ENCODE results near the gene TUB. TPM values are rescaled to one million over a fixed set of nuclear protein-coding genes. Genes with fewer than 3 reads are reported as not detected.

TUB gene
- total RNA-seq, 1 experiment from 2014 or later = not detected

DNA sequence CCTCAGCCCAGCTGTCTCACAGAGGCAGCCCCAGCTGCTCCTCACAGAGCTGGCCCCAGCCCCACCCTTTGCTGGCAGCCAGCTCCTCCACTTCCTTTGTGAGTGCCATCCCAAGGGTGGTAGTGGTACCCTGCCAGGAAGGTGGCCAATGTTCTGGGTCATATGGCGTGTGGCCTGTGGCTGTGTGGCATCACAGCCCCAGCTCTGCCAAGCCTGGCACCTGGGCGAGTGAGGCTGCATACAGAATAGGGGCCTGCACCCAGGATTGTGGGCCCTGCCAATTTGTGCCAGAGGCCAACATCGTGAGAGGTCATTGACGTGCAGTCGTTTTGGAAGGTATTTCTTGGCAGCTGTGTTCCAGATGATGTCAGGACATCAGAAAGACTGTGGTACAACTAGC lies 10.7 kb downstream of the TUB start:
- DNase-seq (ENCODE audit: low spot score) = no peak

DNA sequence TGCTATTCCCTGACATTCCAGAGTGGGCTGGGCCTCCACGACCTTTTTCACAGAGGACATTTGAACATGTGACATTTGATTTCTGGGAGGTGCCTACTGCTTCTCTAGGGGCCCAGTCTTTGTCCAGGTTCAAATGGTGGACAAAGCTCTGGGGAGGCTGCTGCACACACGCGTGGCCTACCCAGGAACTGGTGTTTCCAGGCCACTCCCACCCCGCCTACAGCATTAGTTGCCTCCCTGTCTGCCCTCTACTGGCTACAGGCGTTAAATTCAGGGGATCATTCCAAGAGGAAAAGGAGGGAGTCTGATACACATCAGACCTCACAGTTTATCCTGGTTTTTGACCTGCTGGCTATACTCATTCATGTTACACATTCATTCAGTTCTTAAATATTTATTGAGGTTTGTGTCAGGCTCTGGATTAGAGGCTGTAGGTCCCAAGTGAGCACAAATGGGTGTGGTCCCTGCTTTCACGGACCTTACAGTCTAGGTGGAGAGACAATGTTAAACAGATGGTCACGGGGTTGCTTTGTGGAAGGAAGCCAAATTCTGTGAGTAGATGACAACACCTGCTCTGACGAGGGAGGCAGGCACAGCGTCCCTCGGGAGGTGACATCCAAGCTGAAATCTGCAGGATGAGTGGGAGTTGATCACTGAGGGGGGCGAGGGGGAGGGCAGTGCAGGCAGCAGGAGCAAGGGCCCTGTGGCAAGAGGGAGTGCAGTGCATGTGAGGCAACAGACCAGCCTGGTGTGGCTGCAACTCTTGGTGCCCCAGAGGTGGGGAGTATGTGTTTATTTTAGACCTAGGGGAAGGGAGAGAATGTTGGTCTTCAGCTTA lies 11.8 kb downstream of the TUB start:
- peak; percentile 79 for DNase-seq (ENCODE audit: low spot score)

DNA sequence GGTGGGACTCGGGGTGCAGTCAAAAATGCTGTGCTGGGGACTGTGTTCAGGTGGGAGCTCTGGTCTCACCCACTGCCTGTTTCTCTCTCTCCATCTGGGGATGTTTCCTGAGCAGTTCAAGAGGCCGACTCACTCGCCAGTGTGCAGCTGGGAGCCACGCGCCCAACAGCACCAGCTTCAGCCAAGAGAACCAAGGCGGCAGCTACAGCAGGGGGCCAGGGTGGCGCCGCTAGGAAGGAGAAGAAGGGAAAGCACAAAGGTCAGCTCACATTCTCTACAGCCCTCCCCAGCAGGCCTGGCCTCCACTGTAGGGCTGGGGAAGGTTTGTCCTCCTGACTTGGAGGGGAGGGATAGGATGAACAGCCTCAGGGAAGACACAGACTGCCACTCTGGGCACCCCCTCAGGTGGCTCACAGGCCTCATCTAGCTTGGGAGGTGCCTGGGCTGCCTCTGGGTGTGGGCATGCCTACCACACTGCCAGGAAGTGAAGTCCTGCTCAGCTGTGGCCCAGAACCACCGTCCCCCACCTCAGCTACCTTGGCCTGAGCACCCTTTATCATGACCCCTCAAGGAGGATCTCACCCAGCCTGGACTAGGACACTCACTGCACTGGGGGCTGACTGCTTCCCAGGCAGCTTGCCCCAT lies 13.0 kb downstream of the TUB start:
- DNase-seq (ENCODE audit: low spot score) = peak; percentile 47

DNA sequence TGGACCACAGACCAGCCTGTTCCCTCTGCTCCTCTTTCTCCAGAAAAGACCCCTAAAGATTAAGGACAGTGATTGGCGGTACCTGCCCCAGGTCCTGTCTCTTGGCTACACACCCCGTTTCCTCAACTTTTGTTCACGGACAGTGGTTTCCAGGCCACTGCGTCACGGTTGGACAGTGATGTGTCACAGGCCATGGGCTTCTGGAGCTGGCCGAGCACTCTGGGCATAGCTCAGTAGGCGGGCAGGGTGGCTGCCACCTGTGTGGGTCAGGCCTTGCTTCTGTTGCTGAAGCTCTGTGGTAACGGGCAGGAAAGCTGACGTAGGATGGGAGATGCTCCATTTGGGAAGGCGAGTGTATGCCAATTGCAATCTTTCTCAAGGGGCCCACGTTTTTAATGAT lies 13.6 kb downstream of the TUB start:
- no peak for DNase-seq (ENCODE audit: low spot score)

DNA sequence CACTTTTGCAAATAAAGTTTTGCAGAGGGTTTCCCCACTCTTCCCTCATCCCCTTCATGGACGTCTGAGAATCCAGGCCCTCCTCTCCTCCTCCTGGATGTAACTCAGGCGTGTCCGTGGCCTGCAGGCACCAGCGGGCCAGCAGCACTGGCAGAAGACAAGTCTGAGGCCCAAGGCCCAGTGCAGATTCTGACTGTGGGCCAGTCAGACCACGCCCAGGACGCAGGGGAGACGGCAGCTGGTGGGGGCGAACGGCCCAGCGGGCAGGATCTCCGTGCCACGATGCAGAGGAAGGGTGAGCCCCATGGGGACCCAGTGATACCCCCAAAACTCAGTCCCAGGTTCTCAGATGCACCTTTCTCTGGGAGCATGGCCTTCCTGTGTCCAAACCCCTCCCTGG lies 14.4 kb downstream of the TUB start:
- no peak for DNase-seq (ENCODE audit: low spot score)

DNA sequence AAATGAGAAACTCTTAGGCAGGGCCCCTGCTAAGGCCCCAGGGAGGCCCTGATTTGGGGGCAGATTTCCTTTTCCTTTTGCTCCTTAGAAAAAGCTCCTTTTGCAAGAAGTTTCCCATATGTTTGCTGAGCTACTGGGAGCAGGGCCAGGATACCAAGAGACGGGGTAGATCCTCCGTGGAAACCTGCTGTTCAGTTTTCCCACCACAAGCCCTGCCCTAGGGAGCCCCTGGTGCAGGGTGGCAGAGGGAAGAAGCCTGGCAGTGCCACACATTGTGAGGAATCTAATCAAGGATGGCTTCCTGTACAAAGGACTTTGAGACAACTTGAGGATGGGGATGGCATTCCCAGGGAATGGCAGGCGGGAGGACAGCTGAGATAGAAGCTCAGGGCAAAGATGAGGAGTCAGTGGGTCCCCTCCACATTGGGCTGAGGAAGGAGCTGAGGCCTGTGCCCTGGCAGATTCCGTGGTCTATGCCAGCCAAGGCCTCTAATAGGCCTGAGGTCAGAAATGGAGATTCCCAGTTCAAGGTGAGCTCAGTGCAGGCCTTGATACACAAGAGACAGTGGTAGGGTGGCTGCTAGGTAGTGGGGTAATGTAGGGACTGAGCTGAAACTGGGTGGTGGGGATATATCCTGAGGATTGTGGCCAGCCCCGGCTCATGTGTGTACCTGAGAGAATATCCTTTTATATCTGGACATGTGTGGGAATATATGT lies 15.0 kb downstream of the TUB start:
- DNase-seq (ENCODE audit: low spot score) = no peak

DNA sequence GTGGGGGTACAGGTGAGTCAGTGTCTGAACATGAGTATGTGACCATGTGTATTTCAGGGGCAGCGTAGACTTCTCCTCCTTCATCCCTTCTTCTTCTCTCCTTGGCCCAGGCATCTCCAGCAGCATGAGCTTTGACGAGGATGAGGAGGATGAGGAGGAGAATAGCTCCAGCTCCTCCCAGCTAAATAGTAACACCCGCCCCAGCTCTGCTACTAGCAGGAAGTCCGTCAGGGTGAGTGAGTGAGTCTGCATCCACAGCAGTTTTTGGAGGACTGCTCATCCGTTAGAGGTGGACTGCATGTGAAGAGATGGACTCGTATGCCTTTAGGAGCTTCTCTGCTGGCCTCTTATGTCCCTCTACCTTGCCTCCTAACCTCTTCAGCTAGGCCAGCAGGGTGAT lies 15.6 kb downstream of the TUB start:
- no peak for DNase-seq (ENCODE audit: low spot score)

DNA sequence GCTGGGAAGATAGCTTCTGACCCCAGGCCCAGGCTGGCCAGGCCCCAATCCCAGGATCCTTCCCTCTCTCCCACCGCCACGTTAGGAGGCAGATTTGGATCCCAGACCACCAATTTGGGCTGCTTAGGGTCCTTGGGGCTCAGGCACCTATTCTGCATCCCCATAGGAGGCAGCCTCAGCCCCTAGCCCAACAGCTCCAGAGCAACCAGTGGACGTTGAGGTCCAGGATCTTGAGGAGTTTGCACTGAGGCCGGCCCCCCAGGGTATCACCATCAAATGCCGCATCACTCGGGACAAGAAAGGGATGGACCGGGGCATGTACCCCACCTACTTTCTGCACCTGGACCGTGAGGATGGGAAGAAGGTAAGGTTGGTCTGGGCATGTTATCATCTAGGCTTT lies 16.1 kb downstream of the TUB start:
- no peak for DNase-seq (ENCODE audit: low spot score)

DNA sequence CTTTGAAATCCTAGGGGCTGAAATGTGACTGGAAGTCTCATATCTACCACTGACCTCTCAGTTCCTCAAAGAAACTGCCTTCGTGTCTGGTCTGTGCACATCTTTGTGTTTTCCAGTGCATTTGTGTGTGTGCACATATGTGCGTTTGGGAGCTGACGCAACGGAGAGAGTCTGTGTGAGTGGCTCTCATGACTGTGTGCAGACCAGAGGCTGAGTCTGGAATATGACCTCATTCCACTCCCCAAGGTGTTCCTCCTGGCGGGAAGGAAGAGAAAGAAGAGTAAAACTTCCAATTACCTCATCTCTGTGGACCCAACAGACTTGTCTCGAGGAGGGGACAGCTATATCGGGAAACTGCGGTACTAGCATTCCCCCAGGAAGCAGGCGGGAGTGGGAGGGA lies 16.5 kb downstream of the TUB start:
- DNase-seq (ENCODE audit: low spot score) = no peak

DNA sequence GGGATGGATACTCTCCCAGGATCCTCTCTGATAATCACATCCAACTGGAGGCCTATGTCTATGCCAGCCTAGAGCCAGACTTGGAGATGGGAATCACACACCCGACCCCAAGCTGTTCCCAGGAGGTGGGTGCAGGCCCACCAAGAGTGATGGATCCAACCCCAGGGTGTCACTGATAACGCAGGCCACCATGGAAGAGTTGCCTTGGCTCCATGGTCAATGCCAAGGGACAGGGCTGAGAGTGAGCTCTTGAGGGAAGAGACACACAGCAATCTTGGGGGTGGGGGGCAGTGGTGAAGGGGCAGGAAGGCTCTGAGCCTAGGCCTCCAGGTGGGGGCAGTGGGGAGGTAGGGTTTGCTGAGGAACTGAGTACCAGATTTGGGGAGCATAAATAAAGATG lies 16.9 kb downstream of the TUB start:
- no peak for DNase-seq (ENCODE audit: low spot score)

DNA sequence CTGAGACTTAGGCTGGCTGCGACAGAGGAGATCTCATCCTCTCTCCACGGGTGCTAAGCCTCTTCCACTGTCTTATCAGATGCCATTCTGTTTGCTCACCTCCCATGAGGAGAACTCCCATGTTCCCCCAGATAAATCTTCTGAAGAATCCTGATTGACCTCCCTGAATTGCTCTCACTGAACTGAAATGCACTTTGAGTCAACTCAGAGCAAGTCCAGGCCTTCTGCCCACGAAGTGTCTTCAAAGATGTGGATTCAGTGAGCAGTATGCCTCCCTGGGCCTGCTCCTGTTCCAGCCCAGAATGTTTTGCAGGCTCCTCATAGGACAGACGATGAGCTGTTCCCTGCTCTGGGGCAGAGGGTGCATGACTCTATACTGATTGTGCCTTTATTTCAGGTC lies 17.4 kb downstream of the TUB start:
- DNase-seq (ENCODE audit: low spot score) = no peak

DNA sequence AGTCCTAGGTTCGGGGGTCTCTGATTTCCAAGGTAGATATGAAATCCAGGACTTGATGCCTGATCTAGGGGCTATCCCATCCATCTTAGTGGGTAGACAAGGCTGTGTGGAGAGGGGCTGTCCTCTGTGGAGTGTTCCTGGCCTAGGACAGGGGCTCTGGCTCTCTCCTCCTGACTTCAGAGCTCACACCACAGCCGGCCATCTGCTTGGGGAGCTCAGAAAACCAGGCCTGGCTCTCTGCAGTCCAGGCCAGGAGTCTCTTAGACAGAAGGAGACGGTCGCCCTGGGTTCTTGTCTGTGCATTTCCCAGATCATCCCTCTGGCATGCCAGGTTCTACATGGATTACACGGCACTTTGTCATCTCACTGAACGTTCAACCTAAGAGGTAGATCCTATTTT lies 17.9 kb downstream of the TUB start:
- no peak for DNase-seq (ENCODE audit: low spot score)

DNA sequence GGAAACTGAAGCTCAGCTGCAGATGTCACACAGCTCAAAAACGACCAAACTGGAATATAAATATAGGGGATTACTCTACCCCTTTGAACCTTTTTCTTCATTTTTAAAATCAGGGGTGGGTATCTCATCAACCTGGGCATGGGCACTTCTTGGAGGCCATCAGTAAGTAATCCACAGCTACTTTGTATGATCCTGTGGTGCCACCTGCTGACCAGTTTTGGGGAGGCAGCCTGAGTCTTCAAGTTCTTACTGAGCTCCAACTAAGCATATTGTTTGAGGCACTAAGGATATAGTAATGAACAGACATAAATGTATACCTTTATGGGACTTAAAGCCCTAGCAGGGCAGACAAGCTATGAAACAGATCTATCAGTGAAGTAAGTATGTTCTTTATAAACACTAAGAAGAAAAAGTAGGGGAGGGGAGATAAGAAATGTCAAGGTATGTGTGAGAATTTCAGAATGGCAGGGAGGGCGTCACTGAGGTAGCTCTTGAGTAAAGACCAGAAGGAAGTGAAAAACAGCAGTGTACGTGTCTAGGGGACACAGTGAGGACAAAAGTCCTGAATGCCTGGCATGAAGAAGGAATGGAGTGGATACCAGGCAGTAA lies 18.4 kb downstream of the TUB start:
- DNase-seq (ENCODE audit: low spot score) = peak; percentile 94

DNA sequence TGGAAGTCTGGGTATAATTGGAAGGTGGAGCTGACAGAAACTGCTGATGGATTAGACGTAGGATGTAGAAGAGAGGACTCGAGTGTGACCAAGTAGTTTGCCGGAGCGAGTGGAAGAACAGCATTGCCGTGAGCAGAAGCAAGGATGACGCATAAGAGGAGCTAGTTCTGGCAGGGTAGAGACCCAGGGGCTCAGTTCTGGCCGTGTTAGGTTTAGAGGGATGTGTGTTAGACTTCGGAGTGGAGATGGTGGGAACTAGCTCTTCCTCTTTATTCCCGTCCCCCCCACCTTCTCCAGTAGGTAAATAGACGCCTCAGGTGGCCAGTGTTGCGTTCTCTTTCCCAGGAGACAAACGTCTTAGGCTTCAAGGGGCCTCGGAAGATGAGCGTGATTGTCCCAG lies 19.1 kb downstream of the TUB start:
- no peak for DNase-seq (ENCODE audit: low spot score)

DNA sequence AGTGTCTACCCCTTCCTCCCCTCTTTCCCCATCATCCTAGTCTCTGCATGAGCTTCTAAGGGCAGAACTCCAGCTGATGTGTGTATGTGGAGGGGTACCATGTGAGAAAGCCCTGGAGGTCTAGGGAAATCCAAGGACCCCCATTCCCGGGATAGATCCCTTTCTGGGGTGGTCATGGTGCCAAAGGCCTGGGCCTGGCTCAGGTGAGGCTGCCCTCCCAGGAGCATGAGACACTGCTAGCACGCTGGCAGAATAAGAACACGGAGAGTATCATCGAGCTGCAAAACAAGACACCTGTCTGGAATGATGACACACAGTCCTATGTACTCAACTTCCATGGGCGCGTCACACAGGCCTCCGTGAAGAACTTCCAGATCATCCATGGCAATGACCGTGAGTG lies 19.6 kb downstream of the TUB start:
- no peak for DNase-seq (ENCODE audit: low spot score)

DNA sequence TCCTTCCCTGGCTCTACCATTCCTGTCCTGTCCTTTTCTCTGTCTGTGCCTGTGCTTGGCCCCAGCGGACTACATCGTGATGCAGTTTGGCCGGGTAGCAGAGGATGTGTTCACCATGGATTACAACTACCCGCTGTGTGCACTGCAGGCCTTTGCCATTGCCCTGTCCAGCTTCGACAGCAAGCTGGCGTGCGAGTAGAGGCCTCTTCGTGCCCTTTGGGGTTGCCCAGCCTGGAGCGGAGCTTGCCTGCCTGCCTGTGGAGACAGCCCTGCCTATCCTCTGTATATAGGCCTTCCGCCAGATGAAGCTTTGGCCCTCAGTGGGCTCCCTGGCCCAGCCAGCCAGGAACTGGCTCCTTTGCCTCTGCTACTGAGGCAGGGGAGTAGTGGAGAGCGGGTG lies 20.4 kb downstream of the TUB start:
- DNase-seq (ENCODE audit: low spot score) = no peak

DNA sequence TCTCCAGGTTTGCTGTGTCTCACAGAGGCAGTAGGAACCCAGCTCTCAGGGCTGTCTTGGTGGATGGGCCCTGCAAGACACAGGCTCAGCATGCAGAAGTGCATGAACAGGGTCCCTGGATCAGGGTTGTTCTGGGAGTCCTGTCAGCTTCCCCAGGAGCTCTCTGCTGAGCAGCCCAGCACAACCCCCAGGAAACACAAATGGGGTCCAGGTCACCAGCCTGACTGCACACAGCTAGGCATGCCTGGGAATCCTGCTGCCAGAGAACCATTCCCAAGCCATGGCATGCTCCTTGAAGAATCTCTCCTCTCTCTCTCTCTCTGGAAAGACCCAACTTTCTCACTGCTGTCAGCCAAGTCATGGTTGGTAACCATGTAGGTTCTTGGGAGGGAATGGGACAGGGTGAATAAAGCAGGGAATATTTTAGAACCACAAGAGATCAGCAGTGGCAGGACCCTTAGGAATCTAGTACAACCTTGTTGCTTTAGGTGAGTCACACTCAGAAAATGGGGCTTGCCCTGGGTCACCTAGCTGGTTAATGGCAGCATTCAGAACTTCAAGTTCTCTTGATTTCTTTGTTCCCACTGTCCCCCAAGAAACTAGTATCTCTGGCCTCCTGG lies 21.4 kb downstream of the TUB start:
- DNase-seq (ENCODE audit: low spot score) = no peak

DNA sequence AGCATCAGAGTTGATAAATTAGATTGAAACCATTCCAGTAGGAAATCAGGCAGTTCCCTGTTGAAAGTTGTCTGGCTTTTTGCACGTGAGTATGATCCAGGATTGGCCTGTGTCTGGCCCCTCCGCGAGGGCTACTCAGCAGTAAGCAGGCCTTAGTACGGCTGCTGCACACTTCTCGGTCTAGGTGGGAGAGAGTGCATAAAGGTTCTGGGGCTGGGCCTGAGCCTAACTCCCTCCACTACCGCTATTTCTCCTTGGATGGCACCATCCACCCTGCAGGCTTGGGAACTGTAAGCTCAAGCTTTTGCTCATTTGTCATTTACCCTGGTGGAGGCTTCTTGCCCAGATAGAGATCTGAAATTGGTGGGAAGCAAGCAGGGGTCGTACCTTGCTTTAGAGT lies 22.0 kb downstream of the TUB start:
- no peak for DNase-seq (ENCODE audit: low spot score)

DNA sequence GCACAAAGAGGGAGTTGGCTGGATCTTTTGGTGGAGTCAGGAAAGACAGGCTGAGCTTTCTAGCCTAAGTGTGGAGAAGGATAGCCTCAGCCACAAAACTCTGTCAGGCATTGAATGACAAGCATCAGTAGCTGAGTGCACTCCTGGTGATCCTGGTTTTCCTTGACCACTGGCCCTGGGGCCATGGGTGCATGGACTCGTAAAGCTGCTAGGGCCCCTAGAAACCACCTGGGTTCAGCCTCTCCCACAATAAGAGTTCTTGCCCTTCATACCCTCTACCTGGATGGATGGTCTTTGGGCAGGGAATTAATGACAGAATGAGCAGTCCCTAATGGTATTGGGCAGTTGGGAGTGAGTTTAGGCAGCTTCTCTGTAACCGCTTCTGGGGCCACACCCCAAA lies 22.9 kb downstream of the TUB start:
- DNase-seq (ENCODE audit: low spot score) = no peak

DNA sequence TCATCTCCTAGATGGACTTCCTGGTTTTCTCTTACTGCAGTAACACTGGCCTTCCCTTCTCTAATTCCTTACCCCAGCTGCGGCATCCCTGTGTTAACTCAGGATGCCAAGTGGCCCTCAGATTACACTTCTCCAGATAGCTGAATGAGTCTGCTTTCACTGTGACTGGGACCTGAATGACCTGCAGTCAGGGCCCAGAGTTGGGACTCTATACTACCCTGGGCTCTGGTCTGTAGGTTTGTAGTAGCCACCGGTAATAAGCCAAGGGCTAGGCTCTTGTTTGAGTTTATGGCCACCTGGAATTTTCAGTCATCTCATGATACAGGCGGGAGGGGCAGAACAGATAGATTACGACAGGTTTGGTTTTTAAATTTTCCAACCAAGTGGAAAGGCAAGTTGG lies 24.1 kb downstream of the TUB start:
- no peak for DNase-seq (ENCODE audit: low spot score)

DNA sequence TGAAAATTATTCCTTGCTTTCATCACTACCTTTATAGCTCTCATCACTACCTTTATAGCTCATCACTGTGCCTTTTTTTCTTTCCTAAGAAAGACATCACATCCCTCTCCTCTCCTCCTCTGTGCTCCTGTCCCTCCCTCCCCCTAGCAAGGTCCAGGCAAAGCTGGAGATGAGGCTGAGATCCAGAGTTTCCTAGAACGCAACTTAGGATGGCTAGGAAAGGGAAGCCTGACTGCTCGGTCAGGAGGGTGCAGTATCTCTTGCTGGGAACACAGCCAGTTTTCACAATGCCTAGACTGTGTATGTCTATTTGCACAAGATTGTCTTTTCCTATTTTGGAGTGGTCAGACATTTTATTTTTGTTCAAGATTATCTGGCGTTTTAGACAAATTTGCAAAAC lies 24.7 kb downstream of the TUB start:
- no peak for DNase-seq (ENCODE audit: low spot score)

DNA sequence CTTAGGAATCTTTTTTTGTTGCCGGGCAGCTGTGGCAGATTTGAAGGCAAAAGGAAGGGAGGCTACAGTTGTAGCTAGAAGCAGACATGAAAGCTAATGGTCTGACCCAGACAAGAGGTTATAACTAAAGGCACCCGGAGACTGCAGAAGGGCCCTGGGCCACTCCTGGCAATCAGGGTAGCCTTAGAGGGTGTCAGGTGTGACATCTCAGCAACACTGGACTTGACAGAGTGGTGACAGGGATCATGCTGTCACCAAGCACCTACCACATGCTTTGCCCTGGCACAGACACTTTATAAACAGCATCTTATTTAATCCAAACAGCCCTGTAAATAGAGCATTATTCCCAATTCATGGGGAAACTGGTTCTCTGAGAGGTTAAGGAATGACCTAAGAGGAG lies 25.7 kb downstream of the TUB start:
- no peak for DNase-seq (ENCODE audit: low spot score)
